GM12892 (cell line): ENCODE measurements around the gene FUCA2.

Experiments used
- POLR2A ChIP-seq: IDR thresholded peaks from 2 replicates; pipeline ENCODE4 v1.6.1; 2011; ENCODE audit warnings: low read depth, low read length, control low read depth
- POLR2AphosphoS5 ChIP-seq: IDR thresholded peaks from 2 replicates; pipeline ENCODE4 v1.6.1; 2011; ENCODE audit warnings: low read depth, low read length, control low read depth
- TAF1 ChIP-seq: IDR thresholded peaks from 2 replicates; pipeline ENCODE4 v1.6.1; 2011; ENCODE audit warnings: low read depth, mild to moderate bottlenecking, control low read depth, low read length, borderline replicate concordance

- TF ChIP-seq POLR2A (no peak), POLR2AphosphoS5 (no peak), TAF1 (no peak)
These were observed 5.3 kb downstream of the FUCA2 start for GRCh38 chr6:143506199-143506598.
